AG09309 (cell line): ENCODE results near the gene LACTB.

Experiments
- DNase-seq: peaks from one replicate; pipeline ENCODE4 v3.0.0-alpha.2; 2010; ENCODE audit warnings: low read depth
- H3K4me3 ChIP-seq: 2 replicates; pipeline ENCODE4 v1.5.1; 2011; ENCODE audit warnings: mild to moderate bottlenecking, low read depth, low read length, moderate library complexity; ENCODE audit not compliant: control insufficient read depth
- TF ChIP-seq, protein P1 (sequence below): IDR thresholded peaks from 2 replicates; pipeline ENCODE4 v1.5.1; 2011; ENCODE audit warnings: mild to moderate bottlenecking, low read depth, low read length, inconsistent platforms; ENCODE audit not compliant: insufficient read depth, control insufficient read depth; ENCODE audit errors: missing control alignments

Gene LACTB

GRCh38 chr15:63121382-63122001 is at the start of gene LACTB:
Gene LACTB (plus strand): TSS chr15:63121861. CDS start chr15:63121872, 11 bp downstream.
- peak; percentile 68 for DNase-seq
- peak within 1 kb of the TSS; percentile 64 for H3K4me3 ChIP-seq

GRCh38 chr15:63072023-63072650 is 49.5 kb upstream of the LACTB start:
- DNase-seq, result no peak
- no peak overlapping the region for H3K4me3 ChIP-seq

More at GRCh38 chr15:63121382-63122001, at the start of gene LACTB:
- TF ChIP-seq, protein P1, sequence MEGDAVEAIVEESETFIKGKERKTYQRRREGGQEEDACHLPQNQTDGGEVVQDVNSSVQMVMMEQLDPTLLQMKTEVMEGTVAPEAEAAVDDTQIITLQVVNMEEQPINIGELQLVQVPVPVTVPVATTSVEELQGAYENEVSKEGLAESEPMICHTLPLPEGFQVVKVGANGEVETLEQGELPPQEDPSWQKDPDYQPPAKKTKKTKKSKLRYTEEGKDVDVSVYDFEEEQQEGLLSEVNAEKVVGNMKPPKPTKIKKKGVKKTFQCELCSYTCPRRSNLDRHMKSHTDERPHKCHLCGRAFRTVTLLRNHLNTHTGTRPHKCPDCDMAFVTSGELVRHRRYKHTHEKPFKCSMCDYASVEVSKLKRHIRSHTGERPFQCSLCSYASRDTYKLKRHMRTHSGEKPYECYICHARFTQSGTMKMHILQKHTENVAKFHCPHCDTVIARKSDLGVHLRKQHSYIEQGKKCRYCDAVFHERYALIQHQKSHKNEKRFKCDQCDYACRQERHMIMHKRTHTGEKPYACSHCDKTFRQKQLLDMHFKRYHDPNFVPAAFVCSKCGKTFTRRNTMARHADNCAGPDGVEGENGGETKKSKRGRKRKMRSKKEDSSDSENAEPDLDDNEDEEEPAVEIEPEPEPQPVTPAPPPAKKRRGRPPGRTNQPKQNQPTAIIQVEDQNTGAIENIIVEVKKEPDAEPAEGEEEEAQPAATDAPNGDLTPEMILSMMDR, result no peak

GRCh38 chr15:63072809-63073277 is 48.8 kb upstream of the LACTB start:
- TF ChIP-seq, protein P1, result no peak
- no peak for DNase-seq
- H3K4me3 ChIP-seq, result no peak overlapping the region

More at GRCh38 chr15:63072023-63072650, 49.5 kb upstream of the LACTB start:
- TF ChIP-seq, protein P1, result no peak

DNA sequence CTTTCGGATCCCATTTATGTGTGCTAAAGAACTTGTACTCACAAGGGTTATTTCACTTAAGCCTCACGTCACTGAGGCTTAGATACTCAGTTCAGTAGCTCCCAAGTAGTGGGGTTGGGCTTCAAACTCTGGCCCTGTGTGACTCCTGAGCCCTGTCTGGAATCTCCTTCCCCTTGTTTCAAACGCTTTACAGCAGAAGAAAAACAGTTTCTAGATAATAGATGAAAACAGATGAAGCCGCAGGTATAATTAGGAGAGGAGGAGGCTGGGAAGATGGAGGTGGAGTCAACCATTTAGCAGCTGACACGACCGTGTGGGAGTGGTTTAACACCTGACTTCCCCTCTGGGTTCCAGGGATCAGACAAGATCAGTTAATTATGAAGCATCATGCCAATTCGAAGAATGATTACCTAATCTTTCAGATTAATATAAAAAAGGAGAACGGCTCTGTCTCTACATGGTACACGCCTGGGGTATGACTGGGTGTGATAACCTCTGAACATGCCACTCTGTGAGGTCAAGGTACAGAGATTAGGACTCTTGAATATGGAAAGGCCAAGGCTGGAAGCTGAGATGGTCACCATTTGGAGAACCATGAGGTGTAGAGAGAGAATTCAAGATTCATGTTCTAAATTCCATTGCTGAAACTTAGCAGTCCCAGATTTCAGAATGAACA is 48.0 kb upstream of the LACTB start:
- H3K4me3 ChIP-seq, result no peak overlapping the region
- no peak for DNase-seq
- TF ChIP-seq, protein P1, result no peak

DNA sequence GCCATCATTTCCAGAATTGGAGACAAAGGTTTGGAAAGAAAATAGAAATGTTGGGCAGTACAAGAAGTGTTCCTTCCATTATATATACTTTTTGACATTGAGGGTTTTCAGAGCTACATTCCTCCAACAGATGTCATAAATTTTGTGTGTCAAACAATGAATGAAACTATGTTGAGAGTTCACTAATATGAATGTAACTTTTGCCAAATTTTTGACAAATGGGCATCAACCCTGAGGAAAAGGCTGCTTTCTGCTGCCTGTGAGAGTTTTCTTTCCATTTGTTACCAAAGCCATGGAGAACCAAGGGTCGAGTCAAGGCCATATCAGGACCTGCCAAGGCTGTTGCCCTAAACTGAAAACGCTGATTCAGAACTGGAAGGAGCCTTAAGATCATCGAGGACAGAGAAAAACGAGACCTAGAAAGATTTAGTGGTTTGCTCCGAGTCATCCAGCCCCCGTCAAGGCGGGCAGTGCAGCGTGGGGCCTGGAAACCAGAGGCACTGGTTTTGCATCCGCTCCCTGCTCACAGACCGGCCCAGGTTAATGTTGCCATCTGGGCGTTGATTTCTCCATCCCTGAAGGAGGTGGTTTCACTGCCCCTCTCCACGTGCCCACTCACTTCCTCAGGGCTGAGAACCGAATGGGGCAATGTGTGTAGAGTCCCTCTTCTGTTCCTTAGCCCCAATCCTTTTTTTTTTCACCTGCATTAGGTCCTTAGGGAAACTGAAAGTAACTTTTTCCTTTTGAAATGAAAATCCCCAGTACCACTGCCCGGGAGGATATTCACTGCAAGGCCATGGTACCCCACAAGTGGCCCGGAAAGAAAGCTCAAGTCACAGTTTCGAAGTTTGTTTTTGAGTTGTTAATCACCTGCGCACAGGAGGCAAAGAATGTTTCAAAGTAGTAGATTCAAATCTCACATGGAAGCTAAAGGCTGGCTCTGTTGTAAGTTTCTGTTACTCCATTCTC is 46.4 kb upstream of the LACTB start:
- DNase-seq, result no peak
- TF ChIP-seq, protein P1, result no peak
- H3K4me3 ChIP-seq, result no peak overlapping the region

GRCh38 chr15:63075984-63076713 is 45.5 kb upstream of the LACTB start:
- TF ChIP-seq, protein P1, result no peak
- no peak for DNase-seq
- H3K4me3 ChIP-seq, result no peak overlapping the region
